Activated T-helper 1 cell treated with anti-CD3 and anti-CD28 coated beads, Interleukin-12 subunit alpha, Interleukin-12 subunit beta, Interleukin-2, Interleukin-4 antibody, amounts not matched to agents 30 ng/mL and 10 ng/mL and 1 ng/mL, durations not matched to agents 14 hours and 24 hours and 36 hours (primary cell): Measurements from ENCODE around the gene PCDHGB5. TPM values are rescaled to one million over a fixed set of nuclear protein-coding genes. Genes with fewer than 3 reads are reported as not detected.
"Not testable (repeated sequence)": the region's sequence is repeated elsewhere in the genome, so short reads cannot be mapped to it uniquely, and the experiment has no call there.

Experiments used
- DNase-seq: peaks from one replicate; pipeline ENCODE4 v3.0.0; 2021; ENCODE audit warnings: low spot score
- H3K27ac Mint-ChIP-seq: one replicate; pipeline ENCODE4 v1.8.0; 2021; ENCODE audit warnings: mild to moderate bottlenecking, mixed read lengths
- H3K27me3 Mint-ChIP-seq: one replicate; pipeline ENCODE4 v1.8.0; 2022; ENCODE audit warnings: mild to moderate bottlenecking, moderate library complexity, mixed read lengths; ENCODE audit not compliant: insufficient read depth
- H3K36me3 Mint-ChIP-seq: one replicate; pipeline ENCODE4 v1.8.0; 2021; ENCODE audit warnings: low read depth, mixed read lengths
- H3K4me1 Mint-ChIP-seq: one replicate; pipeline ENCODE4 v1.8.0; 2021; ENCODE audit warnings: low read depth, mixed read lengths
- H3K4me3 Mint-ChIP-seq: one replicate; pipeline ENCODE4 v1.8.0; 2021; ENCODE audit warnings: mild to moderate bottlenecking, moderate library complexity, mixed read lengths
- H3K9me3 Mint-ChIP-seq: one replicate; pipeline ENCODE4 v1.8.0; 2021; ENCODE audit warnings: mixed read lengths
- intact Hi-C: fragments of 100-400 bp; cut with micrococcal nuclease; formaldehyde crosslinking; loops from one replicate; pipeline ENCODE4 v1.15.1; 2024
- total RNA-seq: library from RNA; stranded (reverse); gene quantifications from 2 replicates; pipeline ENCODE4 v1.2.3, GENCODE V29; 2022

Gene PCDHGB5
- 0.56 and 0.83 TPM in 2 replicates for total RNA-seq

- peak; percentile 21 for DNase-seq
- not testable (repeated sequence) for H3K27ac Mint-ChIP-seq, H3K4me1 Mint-ChIP-seq
These were observed at the start of gene PCDHGB5 for GRCh38 chr5:141397756-141398551. PCDHGB5 (plus strand) TSS chr5:141397947; CDS start chr5:141398128, 181 bp downstream.

GRCh38 chr5:141349917-141350619, 47.7 kb upstream of the PCDHGB5 start, which contains the start of gene PCDHGB1:
PCDHGB1 (plus strand) TSS chr5:141350099; CDS start chr5:141350261, 162 bp downstream.
- peak; percentile 30 for DNase-seq
- intact Hi-C loops = loop anchor here (10.0 kb wide), 1 partner anchor 105 kb away; the partner anchor contains the start of gene PCDHB15
- no peaks in the 10 kb centered on the region for H3K36me3 Mint-ChIP-seq
- peaks cover 6% of the 10 kb centered on the region for H3K4me1 Mint-ChIP-seq
- H3K27ac Mint-ChIP-seq = no peak within 1 kb of the TSS
- peaks cover 41% of the 10 kb centered on the region for H3K9me3 Mint-ChIP-seq
- peaks cover 9% of the 10 kb centered on the region for H3K27me3 Mint-ChIP-seq
- H3K4me3 Mint-ChIP-seq = peak within 1 kb of the TSS; percentile 63

More at GRCh38 chr5:141397756-141398551, at the start of gene PCDHGB5:
- Mint-ChIP-seq H3K27me3 (peaks cover 27% of the 10 kb centered on the region), H3K4me3 (peak within 1 kb of the TSS; percentile 37), H3K9me3 (peaks cover 31% of the 10 kb centered on the region)
- H3K36me3 Mint-ChIP-seq = not testable (repeated sequence)
- intact Hi-C loops = loop anchor here (5.0 kb wide), 1 partner anchor 36 kb away; the partner anchor contains the start of gene PCDHGA5

- Mint-ChIP-seq H3K27ac (no peak overlapping the region), H3K9me3 (peaks cover 34% of the 10 kb centered on the region), H3K4me1 (peaks cover 6% of the 10 kb centered on the region), H3K36me3 (no peaks in the 10 kb centered on the region), H3K27me3 (peaks cover 11% of the 10 kb centered on the region), H3K4me3 (no peak overlapping the region)
- intact Hi-C loops = loop anchor here (10.0 kb wide), 1 partner anchor 107 kb away; the partner anchor contains the start of gene PCDHB15
- DNase-seq = no peak
These were observed 46.2 kb upstream of the PCDHGB5 start for GRCh38 chr5:141351591-141351990.

- peaks cover 2% of the 10 kb centered on the region for H3K36me3 Mint-ChIP-seq
- H3K9me3 Mint-ChIP-seq = peaks cover 27% of the 10 kb centered on the region
- DNase-seq = no peak
- intact Hi-C loops = loop anchor here (5.0 to 10.0 kb wide), 2 partner anchors 110 to 167 kb away; partner anchors contain the start of gene PCDHB15
- peak within 1 kb of the TSS; percentile 33 for H3K4me3 Mint-ChIP-seq
- H3K27me3 Mint-ChIP-seq = peaks cover 7% of the 10 kb centered on the region
- H3K4me1 Mint-ChIP-seq = peaks cover 8% of the 10 kb centered on the region
- no peak within 1 kb of the TSS for H3K27ac Mint-ChIP-seq
These were observed 42.8 kb upstream of the PCDHGB5 start, which contains the start of gene PCDHGA4 for GRCh38 chr5:141354900-141355469. PCDHGA4 (plus strand) TSS chr5:141355021; CDS start chr5:141355108, 87 bp downstream.

- Mint-ChIP-seq H3K4me3 (no peak overlapping the region), H3K27me3 (peaks cover 2% of the 10 kb centered on the region), H3K9me3 (peaks cover 26% of the 10 kb centered on the region), H3K4me1 (peaks cover 6% of the 10 kb centered on the region), H3K36me3 (peaks cover 2% of the 10 kb centered on the region), H3K27ac (no peak overlapping the region)
- no peak for DNase-seq
- intact Hi-C loops = loop anchor here (5.0 to 10.0 kb wide), 2 partner anchors 111 to 167 kb away; partner anchors contain the start of gene PCDHB15
These were observed 42.1 kb upstream of the PCDHGB5 start for GRCh38 chr5:141355641-141356040.

- Mint-ChIP-seq H3K9me3 (peaks cover 26% of the 10 kb centered on the region), H3K27ac (no peak overlapping the region), H3K36me3 (peaks cover 2% of the 10 kb centered on the region), H3K4me3 (no peak overlapping the region), H3K4me1 (peaks cover 6% of the 10 kb centered on the region), H3K27me3 (peaks cover 7% of the 10 kb centered on the region)
- intact Hi-C loops = loop anchor here (5.0 to 10.0 kb wide), 2 partner anchors 111 to 166 kb away; partner anchors contain the start of gene PCDHB15
- DNase-seq = no peak
These were observed 41.6 kb upstream of the PCDHGB5 start for GRCh38 chr5:141356133-141356532.

- intact Hi-C loops = loop anchor here (5.0 to 10.0 kb wide), 2 partner anchors 112 to 165 kb away; partner anchors contain the start of gene PCDHB15
- peaks cover 10% of the 10 kb centered on the region for H3K27me3 Mint-ChIP-seq
These were observed 40.8 kb upstream of the PCDHGB5 start for GRCh38 chr5:141356950-141357349.

GRCh38 chr5:141359790-141360426, 37.8 kb upstream of the PCDHGB5 start, which contains the start of gene PCDHGB2:
PCDHGB2 (plus strand) TSS chr5:141359994; CDS start chr5:141360136, 142 bp downstream.
- peak within 1 kb of the TSS; percentile 85 for H3K4me3 Mint-ChIP-seq
- peaks cover 43% of the 10 kb centered on the region for H3K9me3 Mint-ChIP-seq
- H3K4me1 Mint-ChIP-seq = peaks cover 6% of the 10 kb centered on the region
- intact Hi-C loops = loop anchor here (1.0 to 10.0 kb wide), 5 partner anchors 37 to 204 kb away; partner anchors contain the start of genes PCDHB15, PCDHGA11 and PCDHGB5
- peaks cover 5% of the 10 kb centered on the region for H3K36me3 Mint-ChIP-seq
- DNase-seq = no peak
- peaks cover 19% of the 10 kb centered on the region for H3K27me3 Mint-ChIP-seq
- H3K27ac Mint-ChIP-seq = peak within 1 kb of the TSS; percentile 68

More at GRCh38 chr5:141356950-141357349, 40.8 kb upstream of the PCDHGB5 start:
- Mint-ChIP-seq H3K9me3 (peaks cover 29% of the 10 kb centered on the region), H3K36me3 (peaks cover 2% of the 10 kb centered on the region), H3K27ac (no peak overlapping the region), H3K4me3 (no peak overlapping the region), H3K4me1 (peaks cover 6% of the 10 kb centered on the region)
- no peak for DNase-seq

GRCh38 chr5:141360685-141361084, 37.1 kb upstream of the PCDHGB5 start:
- peaks cover 6% of the 10 kb centered on the region for H3K4me1 Mint-ChIP-seq
- no peak for DNase-seq
- H3K4me3 Mint-ChIP-seq = no peak overlapping the region
- H3K27me3 Mint-ChIP-seq = peaks cover 24% of the 10 kb centered on the region
- H3K27ac Mint-ChIP-seq = no peak overlapping the region
- intact Hi-C loops = loop anchor here (5.0 kb wide), 2 partner anchors 37 to 62 kb away; partner anchors contain the start of genes PCDHGA11 and PCDHGB5
- H3K9me3 Mint-ChIP-seq = peaks cover 51% of the 10 kb centered on the region
- peaks cover 10% of the 10 kb centered on the region for H3K36me3 Mint-ChIP-seq

GRCh38 chr5:141362719-141363118, 35.0 kb upstream of the PCDHGB5 start:
- Mint-ChIP-seq H3K27me3 (peaks cover 27% of the 10 kb centered on the region), H3K4me3 (no peak overlapping the region), H3K27ac (no peak overlapping the region), H3K4me1 (peaks cover 6% of the 10 kb centered on the region), H3K9me3 (peaks cover 56% of the 10 kb centered on the region), H3K36me3 (peaks cover 12% of the 10 kb centered on the region)
- intact Hi-C loops = loop anchor here (5.0 kb wide), 2 partner anchors 35 to 60 kb away; partner anchors contain the start of genes PCDHGA11 and PCDHGB5
- no peak for DNase-seq

- Mint-ChIP-seq H3K27me3 (peaks cover 27% of the 10 kb centered on the region), H3K27ac (peak within 1 kb of the TSS; percentile 5), H3K36me3 (peaks cover 12% of the 10 kb centered on the region), H3K9me3 (peaks cover 56% of the 10 kb centered on the region), H3K4me1 (peaks cover 6% of the 10 kb centered on the region), H3K4me3 (no peak within 1 kb of the TSS)
- intact Hi-C loops = loop anchor here (5.0 kb wide), 2 partner anchors 33 to 58 kb away; partner anchors contain the start of genes PCDHGA11 and PCDHGB5
- DNase-seq = no peak
These were observed 33.6 kb upstream of the PCDHGB5 start, which contains the start of gene PCDHGA5 for GRCh38 chr5:141363952-141364660. PCDHGA5 (plus strand) TSS chr5:141364162; CDS start chr5:141364331, 169 bp downstream.
